Parathyroid adenoma (tissue), 2 donors: ENCODE data around the gene ARID3B.

Source experiments
- H2AFZ ChIP-seq: fragments of 300-600 bp; sonication (generic); one replicate; pipeline ENCODE4 v1.7.0; 2017; ENCODE audit warnings: antibody characterized with exemption, mild to moderate bottlenecking
- H3K27ac ChIP-seq: fragments of 300-600 bp; sonication (generic); one replicate; pipeline ENCODE4 v1.7.0; 2017
- H3K27me3 ChIP-seq: fragments of 300-600 bp; sonication (generic); one replicate; pipeline ENCODE4 v1.7.0; 2017; ENCODE audit warnings: low read length; ENCODE audit not compliant: control insufficient read depth, insufficient read depth
- H3K36me3 ChIP-seq: fragments of 300-600 bp; sonication (generic); one replicate; pipeline ENCODE4 v1.7.0; 2017; ENCODE audit warnings: low read length; ENCODE audit not compliant: control insufficient read depth, insufficient read depth
- H3K4me1 ChIP-seq: fragments of 300-600 bp; sonication (generic); one replicate; pipeline ENCODE4 v1.7.0; 2017; ENCODE audit warnings: control low read depth
- H3K4me2 ChIP-seq: fragments of 300-600 bp; sonication (generic); one replicate; pipeline ENCODE4 v1.7.0; 2017; ENCODE audit warnings: low read length
- H3K4me3 ChIP-seq: fragments of 300-600 bp; sonication (generic); one replicate; pipeline ENCODE4 v1.7.0; 2017; ENCODE audit warnings: low read depth, low read length
- H3K79me2 ChIP-seq: fragments of 300-600 bp; sonication (generic); one replicate; pipeline ENCODE4 v1.7.0; 2017; ENCODE audit warnings: control low read depth
- H3K9ac ChIP-seq: fragments of 300-600 bp; sonication (generic); one replicate; pipeline ENCODE4 v1.7.0; 2017; ENCODE audit warnings: mild to moderate bottlenecking
- H3K9me3 ChIP-seq: fragments of 300-600 bp; sonication (generic); one replicate; pipeline ENCODE4 v1.7.0; 2017; ENCODE audit warnings: low read length; ENCODE audit not compliant: control insufficient read depth
- TF ChIP-seq, protein P1 (sequence below): fragments of 300-600 bp; sonication (generic); IDR thresholded peaks from one replicate; pipeline ENCODE4 v1.7.0; 2017; ENCODE audit warnings: antibody characterized with exemption, mild to moderate bottlenecking
- donor health status: primary hyperparathyroidism.

ARID3B gene

DNA sequence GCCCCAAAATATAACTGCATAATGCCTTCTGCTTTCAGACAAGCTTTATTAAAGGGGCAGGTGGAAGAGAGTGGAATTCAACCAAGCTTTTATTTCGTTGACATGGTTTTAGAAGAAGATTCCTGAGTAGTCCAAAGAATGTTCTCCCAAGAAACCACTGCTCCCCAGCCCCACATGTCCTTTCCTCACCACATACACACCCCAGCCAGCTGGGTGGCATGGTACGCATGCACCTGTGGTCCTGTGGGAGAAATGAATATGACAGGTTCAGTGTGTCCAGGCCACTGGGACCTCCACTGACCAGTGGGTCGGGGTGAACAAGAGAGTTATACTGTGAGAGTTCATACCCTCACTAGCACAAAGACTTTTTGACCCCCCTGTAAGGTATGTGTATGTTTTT lies 30.2 kb downstream of the ARID3B start:
- Histone ChIP-seq H3K36me3 (no peaks in the 10 kb centered on the region), H3K9ac (no peak overlapping the region)

DNA sequence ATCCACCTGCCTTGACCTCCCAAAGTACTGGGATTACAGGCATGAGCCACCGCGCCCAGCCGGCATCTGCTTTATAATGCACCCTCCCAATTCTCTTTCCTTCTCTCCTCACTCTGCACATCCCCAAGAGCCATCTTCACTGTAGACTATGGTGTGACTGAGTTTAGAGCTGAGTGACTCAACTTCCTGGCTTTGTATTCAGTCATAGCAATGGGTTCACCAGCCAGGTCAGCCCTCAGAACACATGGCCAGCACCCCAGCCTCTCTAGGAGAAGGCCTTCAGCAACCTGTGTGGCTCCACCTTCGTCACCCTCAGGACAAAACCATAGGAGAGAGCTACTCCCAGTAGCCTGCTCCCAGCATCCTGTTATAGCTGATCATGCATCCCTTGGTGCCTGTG lies 33.0 kb downstream of the ARID3B start:
- no peaks in the 10 kb centered on the region for H3K4me1 ChIP-seq
- H3K36me3 ChIP-seq: no peaks in the 10 kb centered on the region
- H3K9me3 ChIP-seq: no peaks in the 10 kb centered on the region
- H2AFZ ChIP-seq: no peak overlapping the region
- H3K4me2 ChIP-seq: no peak overlapping the region
- H3K27me3 ChIP-seq: no peaks in the 10 kb centered on the region
- no peak overlapping the region for H3K4me3 ChIP-seq
- H3K9ac ChIP-seq: no peak overlapping the region
- TF ChIP-seq, protein P1, sequence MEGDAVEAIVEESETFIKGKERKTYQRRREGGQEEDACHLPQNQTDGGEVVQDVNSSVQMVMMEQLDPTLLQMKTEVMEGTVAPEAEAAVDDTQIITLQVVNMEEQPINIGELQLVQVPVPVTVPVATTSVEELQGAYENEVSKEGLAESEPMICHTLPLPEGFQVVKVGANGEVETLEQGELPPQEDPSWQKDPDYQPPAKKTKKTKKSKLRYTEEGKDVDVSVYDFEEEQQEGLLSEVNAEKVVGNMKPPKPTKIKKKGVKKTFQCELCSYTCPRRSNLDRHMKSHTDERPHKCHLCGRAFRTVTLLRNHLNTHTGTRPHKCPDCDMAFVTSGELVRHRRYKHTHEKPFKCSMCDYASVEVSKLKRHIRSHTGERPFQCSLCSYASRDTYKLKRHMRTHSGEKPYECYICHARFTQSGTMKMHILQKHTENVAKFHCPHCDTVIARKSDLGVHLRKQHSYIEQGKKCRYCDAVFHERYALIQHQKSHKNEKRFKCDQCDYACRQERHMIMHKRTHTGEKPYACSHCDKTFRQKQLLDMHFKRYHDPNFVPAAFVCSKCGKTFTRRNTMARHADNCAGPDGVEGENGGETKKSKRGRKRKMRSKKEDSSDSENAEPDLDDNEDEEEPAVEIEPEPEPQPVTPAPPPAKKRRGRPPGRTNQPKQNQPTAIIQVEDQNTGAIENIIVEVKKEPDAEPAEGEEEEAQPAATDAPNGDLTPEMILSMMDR: no peak
- no peaks in the 10 kb centered on the region for H3K79me2 ChIP-seq
- no peak overlapping the region for H3K27ac ChIP-seq

More for the DNA sequence above, 30.2 kb downstream of the ARID3B start:
- no peaks in the 10 kb centered on the region for H3K9me3 ChIP-seq
- TF ChIP-seq, protein P1: no peak
- no peak overlapping the region for H2AFZ ChIP-seq
- H3K4me1 ChIP-seq: no peaks in the 10 kb centered on the region
- H3K27ac ChIP-seq: no peak overlapping the region
- H3K27me3 ChIP-seq: no peaks in the 10 kb centered on the region
- no peak overlapping the region for H3K4me3 ChIP-seq
- no peaks in the 10 kb centered on the region for H3K79me2 ChIP-seq
- H3K4me2 ChIP-seq: no peak overlapping the region

DNA sequence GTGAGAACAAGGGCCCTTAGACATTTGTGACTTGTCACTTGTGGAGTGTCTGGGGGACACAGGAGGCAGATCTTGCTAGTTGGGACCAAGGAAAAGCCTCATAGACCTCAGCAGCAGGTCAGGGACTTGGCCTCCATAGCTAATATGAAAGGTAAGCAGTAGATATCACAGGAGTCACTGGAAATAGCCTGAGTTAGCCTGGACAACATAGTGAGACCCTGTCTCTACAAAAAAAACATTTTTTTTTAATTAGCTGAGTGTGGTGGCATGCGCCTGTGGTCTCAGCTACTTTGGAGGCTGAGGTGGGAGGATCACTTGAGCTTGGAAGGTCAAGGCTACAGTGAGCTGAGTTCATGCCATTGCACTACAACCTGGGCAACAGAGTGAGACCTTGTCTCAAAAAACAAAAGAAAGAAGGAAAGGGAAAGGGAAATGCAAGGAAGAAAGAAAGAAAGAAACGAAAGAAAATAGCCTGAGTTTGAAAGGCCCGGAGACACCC lies 37.5 kb downstream of the ARID3B start:
- Histone ChIP-seq H3K36me3 (no peaks in the 10 kb centered on the region), H3K9me3 (no peaks in the 10 kb centered on the region)

DNA sequence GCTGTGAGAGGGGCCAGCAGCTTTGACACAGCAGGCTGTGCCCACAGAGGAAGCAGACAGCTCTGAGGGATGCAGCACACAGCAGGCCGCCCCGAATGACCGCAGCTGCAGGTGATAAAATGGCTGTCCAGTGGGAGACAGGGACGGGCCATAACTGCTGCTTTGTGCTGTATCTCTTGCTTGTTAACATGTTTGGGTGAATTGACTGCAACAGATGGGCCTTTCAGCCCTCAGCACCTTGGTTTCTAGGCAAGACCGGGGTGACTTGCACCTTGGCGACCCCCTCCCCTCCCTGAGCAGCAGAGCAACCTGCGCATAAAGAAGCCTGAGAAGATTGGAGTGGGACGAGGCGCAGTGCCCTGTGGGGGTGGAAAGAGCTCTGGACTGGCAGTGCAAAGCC lies 38.0 kb downstream of the ARID3B start:
- Histone ChIP-seq H3K36me3 (no peaks in the 10 kb centered on the region), H3K4me2 (no peak overlapping the region), H3K9ac (no peak overlapping the region), H3K27me3 (no peaks in the 10 kb centered on the region), H3K79me2 (no peaks in the 10 kb centered on the region), H3K9me3 (no peaks in the 10 kb centered on the region), H2AFZ (no peak overlapping the region), H3K4me1 (no peaks in the 10 kb centered on the region), H3K4me3 (no peak overlapping the region), H3K27ac (no peak overlapping the region)
- TF ChIP-seq, protein P1: no peak

More for the DNA sequence above, 37.5 kb downstream of the ARID3B start:
- no peaks in the 10 kb centered on the region for H3K4me1 ChIP-seq
- H3K27ac ChIP-seq: no peak overlapping the region
- TF ChIP-seq, protein P1: no peak
- H3K79me2 ChIP-seq: no peaks in the 10 kb centered on the region
- H3K4me3 ChIP-seq: no peak overlapping the region
- H3K4me2 ChIP-seq: no peak overlapping the region
- no peaks in the 10 kb centered on the region for H3K27me3 ChIP-seq
- H2AFZ ChIP-seq: no peak overlapping the region
- H3K9ac ChIP-seq: no peak overlapping the region
